HEK293 (cell line): Measurements from ENCODE around the gene NEK3.

Experiments used
- CTCF ChIP-seq: fragments of 450-650 bp; formaldehyde crosslinking; IDR thresholded peaks from 2 replicates; pipeline ENCODE4 v1.5.1; 2016; ENCODE audit warnings: missing biosample characterization, missing genetic modification characterization
- TF ChIP-seq, protein P1 (sequence below): fragments of 450-650 bp; formaldehyde crosslinking; IDR thresholded peaks from 2 replicates; pipeline ENCODE4 v1.5.1; 2016; ENCODE audit warnings: missing biosample characterization, missing genetic modification characterization

DNA sequence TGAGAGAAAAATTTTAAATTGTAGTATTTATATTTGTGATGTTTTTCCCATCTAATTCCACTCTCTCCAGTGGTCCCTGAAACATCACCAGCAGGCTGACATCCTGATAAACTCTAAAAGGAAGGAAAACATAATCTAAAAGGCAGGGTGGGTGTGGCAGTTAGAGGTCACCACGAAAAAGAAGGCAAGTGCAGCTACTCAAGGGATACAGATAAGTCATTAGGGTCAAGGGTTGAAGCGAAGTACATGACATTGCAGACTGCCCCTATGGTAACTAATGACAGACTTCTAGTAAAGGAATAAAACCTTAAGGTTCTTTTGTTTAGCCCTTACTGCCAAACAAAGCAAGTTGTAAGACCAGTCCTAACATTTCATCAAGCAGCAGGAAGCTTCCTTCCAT is 6.0 kb upstream of the NEK3 start:
- no peak for TF ChIP-seq CTCF
- TF ChIP-seq, protein P1, sequence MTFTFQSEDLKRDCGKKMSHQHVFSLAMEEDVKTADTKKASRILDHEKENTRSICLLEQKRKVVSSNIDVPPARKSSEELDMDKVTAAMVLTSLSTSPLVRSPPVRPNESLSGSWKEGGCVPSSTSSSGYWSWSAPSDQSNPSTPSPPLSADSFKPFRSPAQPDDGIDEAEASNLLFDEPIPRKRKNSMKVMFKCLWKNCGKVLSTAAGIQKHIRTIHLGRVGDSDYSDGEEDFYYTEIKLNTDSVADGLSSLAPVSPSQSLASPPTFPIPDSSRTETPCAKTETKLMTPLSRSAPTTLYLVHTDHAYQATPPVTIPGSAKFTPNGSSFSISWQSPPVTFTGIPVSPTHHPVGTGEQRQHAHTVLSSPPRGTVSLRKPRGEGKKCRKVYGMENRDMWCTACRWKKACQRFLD: no peak
